GM19099 (cell line): ENCODE data around the gene GOLGA3.

Experiments
- POLR2A ChIP-seq: IDR thresholded peaks from 3 replicates; pipeline ENCODE4 v1.6.1; 2011; ENCODE audit warnings: low read depth; ENCODE audit not compliant: insufficient read length; ENCODE audit errors: extremely low read depth

GOLGA3 gene

DNA sequence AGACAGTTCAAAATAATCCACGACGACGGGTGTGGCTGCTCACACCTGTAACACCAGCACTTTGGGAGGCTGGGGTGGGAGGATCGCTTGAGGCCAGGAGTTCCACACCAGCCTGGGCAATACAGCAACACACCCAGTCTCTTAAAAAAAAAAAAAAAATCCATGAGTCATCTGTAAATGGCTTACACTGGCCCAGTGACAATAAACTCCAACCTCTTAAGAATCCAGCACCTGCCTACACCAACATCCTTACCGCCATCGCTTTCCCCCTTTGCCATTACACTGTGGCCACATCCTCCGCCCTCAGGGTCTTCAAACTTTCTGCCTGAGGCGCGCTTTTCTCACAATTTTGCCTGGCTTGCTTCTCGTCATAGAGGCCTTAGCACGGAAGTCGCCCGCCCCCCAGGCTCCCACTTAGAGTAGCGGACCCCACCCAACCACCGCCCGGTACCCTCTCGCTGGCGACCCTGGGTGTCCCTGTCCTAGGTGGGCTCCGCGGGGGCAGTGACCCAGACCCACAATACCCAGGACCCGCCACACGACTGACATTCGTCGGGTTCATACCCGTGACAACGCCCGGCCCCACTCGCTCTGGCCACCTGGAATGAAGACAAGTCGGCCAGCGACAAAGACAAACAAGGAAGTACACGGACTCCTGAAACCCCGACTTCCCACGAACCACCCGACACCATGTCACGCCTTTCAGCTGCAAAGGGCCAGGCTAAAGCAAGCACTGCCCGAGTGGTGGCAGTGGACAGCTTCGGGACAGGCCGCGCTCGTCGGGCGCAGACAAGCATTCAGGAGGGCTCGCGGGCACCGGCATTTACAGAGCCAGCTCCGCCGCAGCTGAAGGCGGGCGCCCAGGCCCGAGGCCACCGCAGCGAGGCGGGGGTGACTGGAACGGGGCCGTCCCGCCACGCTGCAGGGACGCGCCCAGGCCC is 636 bp downstream of the GOLGA3 start:
- TF ChIP-seq POLR2A: no peak

DNA sequence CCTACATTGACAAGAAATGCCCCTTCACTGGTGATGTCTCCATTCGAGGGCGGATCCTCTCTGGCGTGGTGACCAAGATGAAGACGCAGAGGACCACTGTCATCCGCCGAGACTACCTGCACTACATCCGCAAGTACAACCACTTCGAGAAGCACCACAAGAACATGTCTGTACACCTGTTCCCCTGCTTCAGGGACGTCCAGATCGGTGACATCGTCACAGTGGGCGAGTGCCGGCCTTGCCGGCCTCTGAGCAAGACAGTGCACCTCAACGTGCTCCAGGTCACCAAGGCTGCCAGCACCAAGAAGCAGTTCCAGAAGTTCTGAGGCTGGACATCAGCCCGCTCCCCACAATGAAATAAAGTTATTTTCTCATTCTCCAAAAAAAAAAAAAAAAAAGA is 2.8 kb downstream of the GOLGA3 start:
- TF ChIP-seq POLR2A: no peak

DNA sequence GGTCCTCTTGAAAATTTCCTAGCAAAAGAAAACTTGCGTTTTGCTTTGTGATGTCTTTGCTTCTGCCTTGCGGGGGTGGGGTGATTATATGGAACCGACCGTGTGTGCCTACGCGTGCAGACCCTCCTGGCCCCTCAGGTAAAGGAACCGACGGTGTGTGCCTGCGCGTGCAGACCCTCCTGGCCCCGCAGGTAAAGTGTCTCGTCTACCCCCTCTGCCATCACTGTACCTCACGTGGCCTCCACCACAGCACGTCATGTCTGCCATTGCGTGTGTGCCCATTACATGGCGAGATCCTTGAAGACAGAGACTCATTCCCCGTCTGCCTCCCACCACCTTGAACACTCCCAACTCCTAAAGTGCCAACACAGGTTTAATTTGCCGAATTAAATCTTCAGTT is 3.6 kb downstream of the GOLGA3 start:
- no peak for TF ChIP-seq POLR2A

DNA sequence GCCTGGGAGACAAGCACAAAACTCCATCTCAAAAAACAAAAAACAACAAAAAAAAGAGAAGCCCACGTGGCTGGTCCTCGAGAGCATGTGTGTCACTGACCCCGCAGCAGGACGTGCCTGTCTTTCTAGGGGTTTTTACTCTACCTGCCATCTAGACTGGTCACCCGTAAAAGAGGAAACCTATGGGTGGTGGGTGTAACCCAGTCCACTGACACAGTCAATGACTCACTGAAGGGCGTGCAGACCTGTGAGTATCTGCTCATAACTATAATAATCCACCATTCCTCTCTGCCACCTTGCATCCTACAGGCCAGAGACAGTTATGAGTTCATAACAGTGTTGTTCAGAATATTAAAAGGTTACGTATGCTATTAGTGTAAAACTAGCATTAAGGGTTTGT is 4.6 kb downstream of the GOLGA3 start:
- no peak for TF ChIP-seq POLR2A

DNA sequence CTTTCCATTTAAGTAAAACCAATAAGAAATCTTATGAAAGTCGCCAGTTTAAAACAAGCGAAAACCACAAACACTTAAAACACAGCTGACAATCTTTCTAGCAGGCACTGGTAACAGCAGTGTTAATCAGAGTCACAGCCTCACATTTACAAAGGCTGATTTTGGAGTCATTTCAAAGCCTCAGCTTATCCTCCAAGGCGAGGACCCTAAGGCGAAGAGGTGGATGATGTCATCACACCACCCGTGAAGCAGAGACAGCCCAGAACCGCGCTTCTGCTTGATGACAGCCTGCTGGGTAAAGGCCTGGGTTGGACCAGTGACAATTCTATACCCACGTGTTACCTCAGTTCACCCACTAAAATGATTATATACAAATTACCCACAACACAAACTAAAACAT is 10.1 kb downstream of the GOLGA3 start:
- no peak for TF ChIP-seq POLR2A

DNA sequence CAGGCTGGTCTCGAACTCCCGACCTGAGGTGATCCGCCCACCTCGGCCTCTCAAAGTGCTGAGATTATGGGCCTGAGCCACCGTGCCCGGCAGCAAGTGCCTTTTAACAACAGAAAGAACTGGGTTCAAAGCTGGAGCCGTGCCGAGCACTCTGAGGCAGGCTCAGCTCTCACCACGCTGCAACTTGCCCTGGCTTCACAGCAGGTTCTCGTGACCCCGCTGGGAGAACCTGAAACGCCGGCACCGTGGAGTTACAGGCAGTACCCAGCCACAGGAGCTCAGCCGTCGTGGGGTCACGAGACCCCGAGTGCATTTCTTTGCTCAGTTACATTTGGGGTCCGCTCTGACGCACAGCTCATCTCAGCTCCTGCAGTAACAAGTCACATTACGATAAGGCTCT is 14.4 kb downstream of the GOLGA3 start:
- no peak for TF ChIP-seq POLR2A

DNA sequence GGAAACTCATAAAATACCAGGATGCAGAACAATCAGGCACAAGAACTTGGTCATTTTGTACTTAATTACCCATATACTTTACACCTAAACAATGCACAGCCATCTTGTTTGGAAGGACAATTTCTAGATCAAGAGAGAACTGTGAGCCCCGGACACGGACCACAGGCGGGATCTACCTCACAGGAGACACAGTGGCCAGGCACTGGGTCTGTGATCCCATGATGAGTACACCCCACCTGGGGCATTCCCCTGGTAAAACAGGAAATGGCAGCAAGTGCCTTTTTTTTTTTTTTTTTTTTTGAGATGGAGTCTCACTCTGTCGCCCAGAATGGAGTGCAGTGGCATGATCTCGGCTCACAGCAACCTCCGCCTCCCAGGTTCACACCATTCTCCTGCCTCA is 15.2 kb downstream of the GOLGA3 start:
- TF ChIP-seq POLR2A: no peak

DNA sequence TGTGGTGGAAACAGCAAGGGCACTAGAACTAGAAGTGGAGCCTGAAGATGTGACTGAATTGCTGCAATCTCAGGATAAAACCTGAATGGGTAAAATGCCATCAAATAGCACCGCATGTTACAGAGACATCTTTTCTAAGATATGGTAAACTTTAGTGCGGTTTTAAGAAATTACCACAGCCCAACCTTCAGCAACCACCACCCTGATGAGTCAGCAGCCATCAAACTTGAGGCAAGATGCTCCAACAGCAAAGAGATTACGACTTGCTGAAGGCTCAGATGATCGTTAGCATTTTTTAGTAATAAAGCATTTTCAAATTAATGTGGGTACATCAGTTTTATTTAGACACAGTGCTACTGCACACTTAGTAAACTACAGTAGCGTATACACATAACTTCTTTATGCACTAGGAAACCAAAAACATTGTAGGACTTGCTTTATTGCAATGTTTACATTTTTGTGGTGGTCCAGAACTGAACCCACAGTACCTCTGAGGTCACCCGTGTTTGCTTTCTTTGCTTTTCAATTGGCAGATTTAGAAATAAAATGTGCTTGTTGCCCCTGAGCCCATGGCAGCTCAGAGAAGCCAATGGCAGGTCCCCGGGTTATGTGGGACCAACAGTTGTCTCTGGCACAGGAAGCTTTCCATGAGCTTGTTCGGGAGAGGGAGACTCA is 15.9 kb downstream of the GOLGA3 start:
- TF ChIP-seq POLR2A: no peak

DNA sequence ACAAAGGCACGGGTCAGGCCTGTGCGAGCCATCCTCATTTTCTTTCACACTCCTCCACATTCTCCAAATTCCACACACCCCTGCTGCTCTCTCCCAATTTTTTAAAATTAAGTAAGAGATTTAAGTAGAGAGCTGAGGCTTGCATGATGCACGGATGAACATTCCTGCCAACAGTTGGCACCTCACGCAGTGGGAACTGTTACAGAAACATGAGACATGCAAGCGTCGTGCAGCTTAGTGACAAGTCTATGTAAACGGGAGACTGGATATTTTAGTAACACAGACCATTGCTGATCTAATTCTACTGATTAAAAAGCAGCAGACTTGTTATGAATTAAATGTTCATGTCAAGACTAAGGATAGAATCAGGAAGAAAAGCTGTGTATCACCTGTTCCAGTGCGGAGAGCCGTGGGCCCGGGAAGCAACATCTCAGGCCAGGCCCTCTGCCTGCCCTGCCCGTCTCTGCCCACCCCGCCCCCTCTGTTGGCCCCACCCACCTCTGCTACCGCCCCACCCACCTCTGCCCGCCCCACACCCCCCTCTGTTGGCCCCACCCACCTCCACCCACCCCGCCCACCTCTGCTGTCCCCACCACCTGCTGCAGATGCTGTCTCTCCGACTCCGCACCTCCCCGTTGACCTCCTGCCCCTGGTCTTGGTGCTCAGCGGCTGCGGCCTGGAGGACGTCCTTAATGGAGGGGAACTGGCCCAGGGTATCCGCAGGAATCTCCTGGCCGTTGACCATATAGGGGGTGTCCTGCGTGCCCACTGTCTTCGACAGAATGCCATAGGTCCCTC is 21.2 kb downstream of the GOLGA3 start:
- TF ChIP-seq POLR2A: no peak

DNA sequence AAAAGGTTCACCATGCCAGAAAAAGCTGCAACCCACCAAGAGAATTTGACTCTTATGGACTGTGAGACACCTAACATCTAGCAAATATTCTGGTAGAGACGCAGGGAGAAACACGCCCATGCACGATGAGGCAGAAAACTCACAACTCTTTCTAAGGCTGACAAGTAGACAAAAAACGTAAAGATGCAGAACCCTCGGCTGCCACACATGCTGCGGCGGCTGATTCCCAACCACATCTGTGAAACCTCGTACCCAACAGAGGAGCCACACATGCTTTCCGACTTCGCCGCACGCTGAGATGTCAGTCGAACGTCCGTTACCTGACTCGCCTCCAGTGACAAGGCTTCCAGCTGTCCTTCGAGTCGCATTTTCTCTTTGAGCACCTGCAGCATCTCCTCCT is 21.8 kb downstream of the GOLGA3 start:
- TF ChIP-seq POLR2A: no peak

DNA sequence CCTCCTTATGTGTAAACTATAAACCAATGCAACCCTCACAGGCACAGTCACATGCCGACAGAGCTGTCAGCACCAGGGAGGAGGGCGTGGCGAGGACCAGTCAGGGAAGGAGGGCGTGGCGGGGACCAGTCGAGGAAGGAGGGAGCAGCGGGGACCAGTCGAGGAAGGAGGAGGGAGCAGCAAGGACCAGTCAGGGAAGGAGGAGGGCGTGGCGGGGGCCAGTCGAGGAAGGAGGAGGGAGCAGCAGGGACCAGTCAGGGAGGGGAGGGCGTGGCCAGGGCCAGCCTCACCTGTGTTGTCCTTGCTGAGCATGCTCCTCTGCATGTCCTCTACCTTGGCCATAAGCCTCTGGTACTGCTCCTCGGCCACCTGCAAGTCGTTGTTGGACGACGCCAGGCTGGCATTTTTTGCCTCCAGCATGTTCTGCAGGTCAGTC is 24.2 kb downstream of the GOLGA3 start:
- TF ChIP-seq POLR2A: no peak

DNA sequence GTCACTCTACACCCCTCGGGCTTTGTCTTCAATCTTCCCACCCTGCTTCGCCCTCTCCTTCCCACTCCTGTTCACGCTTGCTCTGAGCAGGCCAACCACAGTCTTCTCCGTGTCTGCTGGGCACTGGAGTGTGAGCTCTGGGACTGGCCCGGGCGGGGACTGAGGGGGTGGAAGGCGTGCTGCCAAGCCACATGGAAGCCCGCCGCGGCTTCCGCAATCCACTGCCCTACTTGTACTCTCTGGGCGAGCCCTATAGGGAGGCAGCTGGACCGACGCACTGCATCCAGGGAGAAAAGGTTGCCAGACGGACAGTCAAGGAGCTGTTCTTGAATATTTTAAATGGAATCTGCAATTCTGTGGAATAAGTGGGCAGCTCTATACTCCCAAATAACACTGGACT is 24.8 kb downstream of the GOLGA3 start:
- TF ChIP-seq POLR2A: no peak

DNA sequence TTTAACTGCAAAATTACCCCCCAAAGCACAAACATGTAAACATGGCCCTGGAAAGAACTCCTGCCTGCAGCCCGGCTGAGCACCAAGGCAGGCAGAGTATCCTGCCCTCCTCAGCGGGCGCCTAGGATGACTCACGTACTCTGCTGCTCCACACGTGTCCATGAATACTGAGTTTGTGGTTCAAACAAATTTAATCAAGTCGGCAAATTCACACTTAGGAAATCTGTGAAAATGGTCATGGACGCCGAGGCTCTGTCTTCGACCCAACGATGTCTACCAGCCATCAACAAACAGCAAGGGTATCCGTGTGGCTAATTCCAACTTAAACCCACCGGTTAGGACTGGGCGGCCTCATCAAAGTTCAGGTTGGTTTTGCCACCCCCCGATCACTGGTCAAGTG is 25.5 kb downstream of the GOLGA3 start:
- no peak for TF ChIP-seq POLR2A

DNA sequence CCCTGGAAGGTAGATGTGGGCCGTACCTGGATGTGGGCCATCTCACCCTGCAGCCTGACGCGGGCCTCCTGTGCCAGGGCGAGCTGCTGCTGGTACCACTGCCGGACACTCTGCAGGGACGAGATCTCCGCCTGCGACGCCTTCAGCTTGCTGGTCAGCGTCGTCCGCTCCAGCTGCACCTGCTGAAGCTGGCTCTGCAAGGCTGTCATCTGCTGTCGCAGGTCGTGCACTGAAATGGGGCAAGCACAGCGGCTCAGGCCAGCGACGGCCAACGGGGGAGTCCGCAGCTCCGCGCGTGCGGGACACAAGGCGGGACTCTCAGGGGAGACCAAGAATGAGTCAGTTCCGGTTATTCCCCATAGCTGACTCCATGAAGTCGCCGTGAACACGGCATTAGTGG is 26.9 kb downstream of the GOLGA3 start:
- no peak for TF ChIP-seq POLR2A

DNA sequence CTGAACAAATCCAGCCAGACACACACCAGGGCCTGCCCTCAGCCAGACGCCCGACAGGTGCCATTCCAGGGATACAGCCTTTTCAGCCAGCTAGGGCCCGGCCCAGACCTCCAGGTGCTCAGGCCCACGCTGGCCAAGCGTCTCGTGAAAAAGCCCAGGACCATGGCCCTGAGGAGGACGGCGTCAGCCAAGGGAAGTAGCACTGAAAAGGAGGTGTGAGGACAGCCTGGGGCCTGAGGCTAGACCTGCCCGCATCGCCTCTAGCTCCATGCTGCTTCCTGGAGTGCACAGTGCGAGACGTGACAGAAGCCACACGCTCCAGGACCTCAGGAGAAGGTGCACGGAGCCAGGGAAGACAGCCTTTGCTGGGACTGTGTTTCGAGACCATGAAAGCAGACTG is 29.8 kb downstream of the GOLGA3 start:
- no peak for TF ChIP-seq POLR2A
